Thoracic aorta (tissue), 2 donors: ENCODE results near the gene HOXB4. TPM values are rescaled to one million over a fixed set of nuclear protein-coding genes. Genes with fewer than 3 reads are reported as not detected.

Experiments
- ATAC-seq: fragments of 150-250 bp; one replicate; pipeline ENCODE4 v1.8.0; 2017; ENCODE audit warnings: low read depth; ENCODE audit not compliant: insufficient number of reproducible peaks, low FRiP score
- DNase-seq: peaks from one replicate; pipeline ENCODE4 v3.0.0-alpha.2; 2020; ENCODE audit warnings: low spot score
- H3K27ac ChIP-seq, 2 donors: fragments of 200-600 bp; sonication (generic); 1 replicate in 1 of 2; 2 replicates in 1 of 2; pipeline ENCODE4 v1.5.1; 2016; ENCODE audit warnings: mild to moderate bottlenecking in 2 of 2, moderate library complexity in 2 of 2
- H3K27me3 ChIP-seq: fragments of 200-600 bp; sonication (generic); replicated peaks from 2 replicates; pipeline ENCODE4 v1.6.0; 2016; ENCODE audit warnings: mild to moderate bottlenecking; ENCODE audit not compliant: insufficient read depth
- H3K36me3 ChIP-seq: fragments of 200-600 bp; sonication (generic); one replicate; pipeline ENCODE4 v1.5.1; 2016
- H3K4me1 ChIP-seq, 2 donors: fragments of 200-600 bp; sonication (generic); 1 replicate in 1 of 2; 2 replicates in 1 of 2; pipeline versions ENCODE4 v1.5.1 to v1.6.0; 2016; ENCODE audit warnings: low read depth in 2 of 2, mild to moderate bottlenecking in 1 of 2; ENCODE audit not compliant: control insufficient read depth in 1 of 2
- H3K4me3 ChIP-seq: fragments of 200-600 bp; sonication (generic); 2 replicates; pipeline ENCODE4 v1.5.1; 2016; ENCODE audit warnings: mild to moderate bottlenecking
- H3K9me3 ChIP-seq: fragments of 200-600 bp; sonication (generic); 2 replicates; pipeline ENCODE4 v1.5.1; 2016
- CTCF ChIP-seq: fragments of 200-600 bp; sonication (generic); IDR thresholded peaks from one replicate; pipeline ENCODE4 v1.5.1; 2019; ENCODE audit warnings: antibody characterized with exemption
- total RNA-seq, 2 donors: library from RNA; depleted of rRNA; stranded (reverse); fragments of >200 nt; gene quantifications; one replicate each; pipeline versions ENCODE4 v1.1.0 to v1.2.3, GENCODE V29; 2016

The HOXB4 gene
- total RNA-seq, 2 donors from 2014 or later = 6.2 to 11.5 TPM

- DNase-seq = no peak
- no peaks in the 10 kb centered on the region for H3K27me3 ChIP-seq
- peak overlapping the region; percentile 72 for H3K4me3 ChIP-seq
- peaks cover 8% of the 10 kb centered on the region for H3K36me3 ChIP-seq
- ATAC-seq = no peak
- H3K4me1 ChIP-seq = peaks cover 5 to 18% of the 10 kb centered on the region in 2 donors
- TF ChIP-seq CTCF = no peak
- H3K27ac ChIP-seq = peak overlapping the region in 1 of 2 donors; percentile 28
- H3K9me3 ChIP-seq = no peaks in the 10 kb centered on the region
Observed at GRCh38 chr17:48592577-48592976, 14.4 kb upstream of the HOXB4 start.

- DNase-seq = no peak
- H3K27ac ChIP-seq = no peak overlapping the region
- peak overlapping the region; percentile 72 for H3K4me3 ChIP-seq
- H3K9me3 ChIP-seq = no peaks in the 10 kb centered on the region
- peaks cover 8% of the 10 kb centered on the region for H3K36me3 ChIP-seq
- peaks cover 5 to 13% of the 10 kb centered on the region in 2 donors for H3K4me1 ChIP-seq
- ATAC-seq = no peak
- no peak for TF ChIP-seq CTCF
- no peaks in the 10 kb centered on the region for H3K27me3 ChIP-seq
Observed at GRCh38 chr17:48592057-48592514, 13.9 kb upstream of the HOXB4 start.

- no peak overlapping the region for H3K27ac ChIP-seq
- H3K27me3 ChIP-seq = no peaks in the 10 kb centered on the region
- no peak for TF ChIP-seq CTCF
- no peak overlapping the region for H3K4me3 ChIP-seq
- DNase-seq (no peak), ATAC-seq (no peak)
- H3K36me3 ChIP-seq = peaks cover 8% of the 10 kb centered on the region
- H3K4me1 ChIP-seq = peaks cover 10 to 11% of the 10 kb centered on the region in 2 donors
- no peaks in the 10 kb centered on the region for H3K9me3 ChIP-seq
Observed at GRCh38 chr17:48591255-48592056, 13.3 kb upstream of the HOXB4 start.

- DNase-seq = no peak
- peaks cover 5% of the 10 kb centered on the region for H3K36me3 ChIP-seq
- TF ChIP-seq CTCF = no peak
- H3K4me3 ChIP-seq = no peak overlapping the region
- H3K4me1 ChIP-seq = peaks cover 13 to 17% of the 10 kb centered on the region in 2 donors
- no peak for ATAC-seq
- no peaks in the 10 kb centered on the region for H3K9me3 ChIP-seq
- no peaks in the 10 kb centered on the region for H3K27me3 ChIP-seq
- no peak overlapping the region for H3K27ac ChIP-seq
Observed at GRCh38 chr17:48590607-48591161, 12.5 kb upstream of the HOXB4 start.

GRCh38 chr17:48589831-48590606 lies 11.9 kb upstream of the HOXB4 start, which contains the start of gene HOXB3:
HOXB3 (minus strand) TSS chr17:48590241; CDS start chr17:48552474, 37,767 bp downstream.
- H3K4me1 ChIP-seq = peaks cover 13 to 17% of the 10 kb centered on the region in 2 donors
- H3K4me3 ChIP-seq = peak within 1 kb of the TSS; percentile 37
- no peak for DNase-seq
- no peak for ATAC-seq
- TF ChIP-seq CTCF = no peak
- H3K36me3 ChIP-seq = peaks cover under 1% of the 10 kb centered on the region
- no peaks in the 10 kb centered on the region for H3K27me3 ChIP-seq
- no peaks in the 10 kb centered on the region for H3K9me3 ChIP-seq
- H3K27ac ChIP-seq = peak within 1 kb of the TSS in 1 of 2 donors; percentile 38
